ENCODE data around the gene ABCA8. TPM values are rescaled to one million over a fixed set of nuclear protein-coding genes. Genes with fewer than 3 reads are reported as not detected.
A peak's percentile ranks its signal among the peaks of the same experiment; 100 is the strongest.

Gene ABCA8
- total RNA-seq, 2 donors from 2014 or later: 6.8 to 9.7 TPM

- no peaks in the 10 kb centered on the region for H3K27me3 ChIP-seq
- H3K36me3 ChIP-seq: no peaks in the 10 kb centered on the region
- no peak for DNase-seq
- no peaks in the 10 kb centered on the region for H3K4me1 ChIP-seq
- TF ChIP-seq CTCF (IDR thresholded peaks at IDR 0.05): no peak
- no peak overlapping the region for H3K4me3 ChIP-seq
- H3K9ac ChIP-seq (ENCODE audit: low read depth in 2 of 2, low read length in 2 of 2): no peak overlapping the region
- intact Hi-C loops (cut with DNase I): no loop called here
- H3K9me3 ChIP-seq: no peaks in the 10 kb centered on the region
- H3K27ac ChIP-seq: no peak overlapping the region
Observed at GRCh38 chr17:68927516-68927915, 27.7 kb downstream of the ABCA8 start.

- H3K9ac ChIP-seq (ENCODE audit: low read depth in 2 of 2, low read length in 2 of 2): no peak overlapping the region
- no peak for TF ChIP-seq CTCF (IDR thresholded peaks at IDR 0.05)
- no peaks in the 10 kb centered on the region for H3K4me1 ChIP-seq
- no peaks in the 10 kb centered on the region for H3K36me3 ChIP-seq
- H3K4me3 ChIP-seq: no peak overlapping the region
- intact Hi-C loops (cut with DNase I): no loop called here
- H3K27me3 ChIP-seq: no peaks in the 10 kb centered on the region
- H3K9me3 ChIP-seq: no peaks in the 10 kb centered on the region
- DNase-seq: no peak
- H3K27ac ChIP-seq: no peak overlapping the region
Observed at GRCh38 chr17:68924793-68925720, 30.1 kb downstream of the ABCA8 start.

- H3K36me3 ChIP-seq: no peaks in the 10 kb centered on the region
- no peaks in the 10 kb centered on the region for H3K27me3 ChIP-seq
- no peaks in the 10 kb centered on the region for H3K9me3 ChIP-seq
- H3K27ac ChIP-seq: peak overlapping the region; percentile 4
- no peak for TF ChIP-seq CTCF (IDR thresholded peaks at IDR 0.05)
- intact Hi-C loops (cut with DNase I): loop anchor here (10.0 kb wide), 1 partner anchor 136 kb away; no protein-coding TSS in a partner anchor
- DNase-seq: no peak
- no peak overlapping the region for H3K9ac ChIP-seq (ENCODE audit: low read depth in 2 of 2, low read length in 2 of 2)
- H3K4me1 ChIP-seq: no peaks in the 10 kb centered on the region
- no peak overlapping the region for H3K4me3 ChIP-seq
Observed at GRCh38 chr17:68910789-68911431, 44.3 kb downstream of the ABCA8 start.

GRCh38 chr17:68910251-68910705 is 44.9 kb downstream of the ABCA8 start:
- H3K9me3 ChIP-seq: no peaks in the 10 kb centered on the region
- no peak for DNase-seq
- no peaks in the 10 kb centered on the region for H3K36me3 ChIP-seq
- no peak for TF ChIP-seq CTCF (IDR thresholded peaks at IDR 0.05)
- H3K27me3 ChIP-seq: no peaks in the 10 kb centered on the region
- intact Hi-C loops (cut with DNase I): loop anchor here (10.0 kb wide), 1 partner anchor 135 kb away; no protein-coding TSS in a partner anchor
- H3K4me3 ChIP-seq: no peak overlapping the region
- H3K27ac ChIP-seq: peak overlapping the region; percentile 4
- H3K4me1 ChIP-seq: no peaks in the 10 kb centered on the region
- H3K9ac ChIP-seq (ENCODE audit: low read depth in 2 of 2, low read length in 2 of 2): no peak overlapping the region

GRCh38 chr17:68909066-68909465 is 46.1 kb downstream of the ABCA8 start:
- Histone ChIP-seq H3K4me3 (no peak overlapping the region), H3K9ac (ENCODE audit: low read depth in 2 of 2, low read length in 2 of 2) (no peak overlapping the region), H3K36me3 (no peaks in the 10 kb centered on the region), H3K27me3 (no peaks in the 10 kb centered on the region), H3K4me1 (no peaks in the 10 kb centered on the region), H3K9me3 (no peaks in the 10 kb centered on the region), H3K27ac (peak overlapping the region; percentile 7)
- intact Hi-C loops (cut with DNase I): no loop called here
- no peak for TF ChIP-seq CTCF (IDR thresholded peaks at IDR 0.05)
- no peak for DNase-seq
